Peyer's patch (tissue), 4 donors: ENCODE data around the gene CCND2. TPM values are rescaled to one million over a fixed set of nuclear protein-coding genes. Genes with fewer than 3 reads are reported as not detected.

Experiments
- DNase-seq, 3 donors: peaks; one replicate each; pipeline ENCODE4 v3.0.0-alpha.2; 2017 to 2019
- H3K27ac ChIP-seq, 4 donors: fragments of 200-600 bp; sonication (generic); one replicate each; pipeline ENCODE4 v1.5.1; 2016 to 2019
- H3K27me3 ChIP-seq, 2 donors: fragments of 200-600 bp; sonication (generic); one replicate each; pipeline ENCODE4 v1.5.1; 2019
- H3K36me3 ChIP-seq, 3 donors: fragments of 200-600 bp; sonication (generic); one replicate each; pipeline ENCODE4 v1.5.1; 2016 to 2019
- H3K4me1 ChIP-seq, 4 donors: fragments of 200-600 bp; sonication (generic); one replicate each; pipeline ENCODE4 v1.5.1; 2016 to 2019
- H3K4me3 ChIP-seq, 4 donors: fragments of 200-600 bp; sonication (generic); 1 replicate in 3 of 4; 2 replicates in 1 of 4; pipeline ENCODE4 v1.5.1; 2016 to 2019; ENCODE audit warnings: mild to moderate bottlenecking in 1 of 4
- H3K9me3 ChIP-seq, 4 donors: fragments of 200-600 bp; sonication (generic); one replicate each; pipeline ENCODE4 v1.5.1; 2016 to 2019; ENCODE audit warnings: mild to moderate bottlenecking in 1 of 4
- POLR2A ChIP-seq, 2 donors: fragments of 450-650 bp; IDR thresholded peaks; one replicate each; pipeline ENCODE4 v1.5.1; 2017; ENCODE audit warnings: antibody characterized with exemption in 2 of 2, mild to moderate bottlenecking in 2 of 2, moderate library complexity in 2 of 2
- total RNA-seq, 4 donors: library from RNA; depleted of rRNA; stranded (reverse); fragments of >200 nt; gene quantifications; one replicate each; pipeline ENCODE4 v1.1.0, GENCODE V29; 2016
- TF ChIP-seq, protein P1 (sequence below), 6 experiments: fragments of 450-650 bp in 4 of 6; fragments of 200-600 bp in 2 of 6; sonication (generic) in 1 of 6; IDR thresholded peaks; one replicate each; pipeline ENCODE4 v1.5.1; 2017 to 2019; ENCODE audit warnings: antibody characterized with exemption in 6 of 6, mild to moderate bottlenecking in 3 of 6, moderate library complexity in 1 of 6

CCND2 gene
- total RNA-seq, 4 donors from 2014 or later: 72.0 to 162 (median 97.6) TPM

DNA sequence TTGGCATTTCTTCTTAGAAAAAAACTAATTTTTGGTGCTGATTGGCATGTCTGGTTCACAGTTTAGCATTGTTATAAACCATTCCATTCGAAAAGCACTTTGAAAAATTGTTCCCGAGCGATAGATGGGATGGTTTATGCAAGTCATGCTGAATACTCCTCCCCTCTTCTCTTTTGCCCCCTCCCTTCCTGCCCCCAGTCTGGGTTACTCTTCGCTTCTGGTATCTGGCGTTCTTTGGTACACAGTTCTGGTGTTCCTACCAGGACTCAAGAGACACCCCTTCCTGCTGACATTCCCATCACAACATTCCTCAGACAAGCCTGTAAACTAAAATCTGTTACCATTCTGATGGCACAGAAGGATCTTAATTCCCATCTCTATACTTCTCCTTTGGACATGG lies 27.3 kb downstream of the CCND2 start:
- Histone ChIP-seq H3K27ac (no peak overlapping the region), H3K4me3 (no peak overlapping the region), H3K27me3 (no peaks in the 10 kb centered on the region), H3K4me1 (peaks cover 0 to 34% (median 0%) of the 10 kb centered on the region in 4 donors), H3K9me3 (no peaks in the 10 kb centered on the region), H3K36me3 (peaks cover 0 to 69% (median 0%) of the 10 kb centered on the region in 3 donors)
- no peak for DNase-seq
- TF ChIP-seq, protein P1, sequence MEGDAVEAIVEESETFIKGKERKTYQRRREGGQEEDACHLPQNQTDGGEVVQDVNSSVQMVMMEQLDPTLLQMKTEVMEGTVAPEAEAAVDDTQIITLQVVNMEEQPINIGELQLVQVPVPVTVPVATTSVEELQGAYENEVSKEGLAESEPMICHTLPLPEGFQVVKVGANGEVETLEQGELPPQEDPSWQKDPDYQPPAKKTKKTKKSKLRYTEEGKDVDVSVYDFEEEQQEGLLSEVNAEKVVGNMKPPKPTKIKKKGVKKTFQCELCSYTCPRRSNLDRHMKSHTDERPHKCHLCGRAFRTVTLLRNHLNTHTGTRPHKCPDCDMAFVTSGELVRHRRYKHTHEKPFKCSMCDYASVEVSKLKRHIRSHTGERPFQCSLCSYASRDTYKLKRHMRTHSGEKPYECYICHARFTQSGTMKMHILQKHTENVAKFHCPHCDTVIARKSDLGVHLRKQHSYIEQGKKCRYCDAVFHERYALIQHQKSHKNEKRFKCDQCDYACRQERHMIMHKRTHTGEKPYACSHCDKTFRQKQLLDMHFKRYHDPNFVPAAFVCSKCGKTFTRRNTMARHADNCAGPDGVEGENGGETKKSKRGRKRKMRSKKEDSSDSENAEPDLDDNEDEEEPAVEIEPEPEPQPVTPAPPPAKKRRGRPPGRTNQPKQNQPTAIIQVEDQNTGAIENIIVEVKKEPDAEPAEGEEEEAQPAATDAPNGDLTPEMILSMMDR (IDR thresholded peaks at IDR 0.05): no peak
- TF ChIP-seq POLR2A (IDR thresholded peaks at IDR 0.05): no peak

DNA sequence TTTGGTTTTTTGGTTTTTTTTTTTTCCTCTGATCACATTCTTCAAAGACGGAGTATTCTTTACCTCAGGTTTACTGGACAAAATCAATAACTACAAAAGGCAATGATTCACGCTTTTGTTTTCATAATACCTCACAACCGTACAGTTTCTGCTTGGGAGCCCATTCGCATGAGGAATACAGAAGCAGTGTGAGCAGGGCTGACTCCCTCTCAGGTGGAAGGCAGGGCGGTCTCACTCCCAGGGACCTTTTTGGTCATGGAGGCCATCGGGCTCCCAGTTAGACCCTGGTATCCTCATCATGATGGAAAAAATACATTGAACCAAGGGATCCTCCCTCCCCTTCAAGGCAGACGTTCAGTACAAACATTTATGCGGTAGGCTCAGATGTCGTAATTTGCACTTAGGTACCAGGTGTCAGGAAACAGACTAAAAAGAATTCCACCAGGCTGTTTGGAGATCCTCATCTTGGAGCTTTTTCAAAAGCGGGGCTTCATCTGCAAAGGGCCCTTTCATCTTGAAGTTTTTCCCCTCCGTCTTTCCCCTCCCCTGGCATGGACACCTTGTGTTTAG lies 28.5 kb downstream of the CCND2 start:
- H3K9me3 ChIP-seq: no peaks in the 10 kb centered on the region
- no peak for DNase-seq
- no peaks in the 10 kb centered on the region for H3K27me3 ChIP-seq
- H3K4me3 ChIP-seq: no peak overlapping the region
- peaks cover 0 to 71% (median 0%) of the 10 kb centered on the region in 3 donors for H3K36me3 ChIP-seq
- H3K27ac ChIP-seq: peak overlapping the region in 1 of 4 donors; percentile 37
- peaks cover 0 to 34% (median 0%) of the 10 kb centered on the region in 4 donors for H3K4me1 ChIP-seq
- no peak for TF ChIP-seq POLR2A (IDR thresholded peaks at IDR 0.05)
- TF ChIP-seq, protein P1 (IDR thresholded peaks at IDR 0.05): no peak

DNA sequence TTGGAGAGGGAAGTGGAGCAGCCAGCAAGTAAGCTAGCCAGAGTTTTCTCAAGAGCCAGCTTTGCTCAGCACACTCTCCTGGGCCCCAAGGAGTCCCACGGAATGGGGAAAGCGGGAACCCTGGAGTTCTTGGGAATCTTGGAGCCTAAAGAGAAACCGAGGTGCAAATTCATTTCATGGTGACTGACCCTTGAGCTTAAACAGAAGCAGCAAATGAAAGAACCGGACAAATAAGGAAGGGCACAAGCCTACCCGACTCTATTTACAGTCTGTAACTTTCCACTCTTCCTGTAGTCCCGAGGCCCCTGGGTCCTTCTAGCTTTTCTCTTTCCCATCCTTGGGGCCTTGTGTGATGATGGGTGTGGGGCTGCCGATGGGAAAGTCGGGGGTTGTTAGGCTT lies 29.3 kb downstream of the CCND2 start:
- H3K27ac ChIP-seq: peak overlapping the region in 2 of 4 donors; percentile 37 to 45
- H3K4me3 ChIP-seq: no peak overlapping the region
- H3K9me3 ChIP-seq: no peaks in the 10 kb centered on the region
- H3K4me1 ChIP-seq: peaks cover 0 to 34% (median 0%) of the 10 kb centered on the region in 4 donors
- no peaks in the 10 kb centered on the region for H3K27me3 ChIP-seq
- no peak for TF ChIP-seq POLR2A (IDR thresholded peaks at IDR 0.05)
- TF ChIP-seq, protein P1 (IDR thresholded peaks at IDR 0.05): no peak
- DNase-seq: no peak
- H3K36me3 ChIP-seq: peaks cover 0 to 67% (median 0%) of the 10 kb centered on the region in 3 donors

DNA sequence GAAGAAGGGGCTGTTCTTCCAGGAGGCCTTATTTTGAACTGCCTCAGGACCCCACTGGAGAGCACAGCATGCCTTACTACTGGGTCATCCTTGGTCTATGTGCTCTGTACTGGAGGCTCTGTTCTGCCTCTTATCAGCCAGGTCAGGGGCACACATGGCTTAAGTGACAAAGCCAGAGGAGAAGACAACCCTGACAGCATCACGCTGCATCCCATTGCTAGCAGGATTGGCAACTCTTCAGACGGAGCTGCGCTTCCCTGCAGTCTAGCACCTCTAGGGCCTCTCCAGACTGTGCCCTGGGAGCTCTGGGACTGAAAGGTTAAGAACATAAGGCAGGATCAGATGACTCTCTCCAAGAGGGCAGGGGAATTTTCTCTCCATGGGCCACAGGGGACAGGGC lies 30.2 kb downstream of the CCND2 start:
- Histone ChIP-seq H3K27me3 (no peaks in the 10 kb centered on the region), H3K9me3 (no peaks in the 10 kb centered on the region), H3K4me1 (peaks cover 0 to 34% (median 0%) of the 10 kb centered on the region in 4 donors), H3K27ac (peak overlapping the region in 1 of 4 donors; percentile 37), H3K4me3 (no peak overlapping the region), H3K36me3 (peaks cover 0 to 62% (median 0%) of the 10 kb centered on the region in 3 donors)
- no peak for DNase-seq
- TF ChIP-seq, protein P1 (IDR thresholded peaks at IDR 0.05): no peak
- no peak for TF ChIP-seq POLR2A (IDR thresholded peaks at IDR 0.05)

DNA sequence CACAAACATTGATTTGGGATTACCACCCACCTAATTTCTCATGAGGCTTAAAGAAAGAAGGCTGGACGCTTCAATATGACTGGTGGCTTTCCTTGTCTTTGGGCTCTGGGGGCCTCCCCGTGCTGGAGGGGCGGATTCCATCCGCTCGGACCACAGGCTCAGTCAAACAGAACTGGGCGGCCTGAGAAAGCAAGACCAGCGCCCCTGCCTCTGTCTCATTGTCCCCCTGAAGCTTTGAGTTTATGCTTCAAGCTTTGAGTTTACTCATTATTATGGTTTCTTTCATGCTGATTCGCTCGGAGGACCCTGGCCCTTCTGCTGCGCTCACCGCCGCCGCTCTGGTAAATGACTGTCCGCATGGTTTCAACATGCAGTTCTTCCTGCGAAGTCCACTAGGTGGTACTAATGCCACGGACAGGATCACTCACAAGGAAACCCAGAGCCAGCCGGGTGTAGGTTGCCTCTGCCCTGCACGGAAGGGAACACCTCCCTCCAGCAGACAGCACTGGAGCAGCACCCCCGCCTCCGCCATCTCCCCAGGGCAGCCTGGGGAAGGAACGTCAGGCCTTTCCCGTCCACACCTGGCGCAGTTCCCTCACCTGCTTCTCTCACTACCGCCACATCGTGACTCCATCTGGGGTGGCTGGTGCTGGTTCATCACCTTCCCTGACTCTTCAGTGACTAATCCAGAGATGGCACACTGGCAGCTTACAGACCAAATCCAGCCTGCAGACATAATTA lies 34.2 kb downstream of the CCND2 start:
- Histone ChIP-seq H3K4me1 (peaks cover 0 to 13% (median 0%) of the 10 kb centered on the region in 4 donors), H3K36me3 (peaks cover 0 to 27% (median 0%) of the 10 kb centered on the region in 3 donors), H3K27ac (peak overlapping the region in 2 of 4 donors; percentile 16 to 38), H3K4me3 (no peak overlapping the region), H3K9me3 (no peaks in the 10 kb centered on the region), H3K27me3 (no peaks in the 10 kb centered on the region)
- TF ChIP-seq POLR2A (IDR thresholded peaks at IDR 0.05): peak in 1 of 2 donors; percentile 13
- TF ChIP-seq, protein P1 (IDR thresholded peaks at IDR 0.05): peak in 4 of 6 experiments; percentile 55 to 83 (median 78)
- DNase-seq: peak in 2 of 3 donors; percentile 80 to 87
